ENCODE data around the gene MRPL4.

MRPL4 gene

DNA sequence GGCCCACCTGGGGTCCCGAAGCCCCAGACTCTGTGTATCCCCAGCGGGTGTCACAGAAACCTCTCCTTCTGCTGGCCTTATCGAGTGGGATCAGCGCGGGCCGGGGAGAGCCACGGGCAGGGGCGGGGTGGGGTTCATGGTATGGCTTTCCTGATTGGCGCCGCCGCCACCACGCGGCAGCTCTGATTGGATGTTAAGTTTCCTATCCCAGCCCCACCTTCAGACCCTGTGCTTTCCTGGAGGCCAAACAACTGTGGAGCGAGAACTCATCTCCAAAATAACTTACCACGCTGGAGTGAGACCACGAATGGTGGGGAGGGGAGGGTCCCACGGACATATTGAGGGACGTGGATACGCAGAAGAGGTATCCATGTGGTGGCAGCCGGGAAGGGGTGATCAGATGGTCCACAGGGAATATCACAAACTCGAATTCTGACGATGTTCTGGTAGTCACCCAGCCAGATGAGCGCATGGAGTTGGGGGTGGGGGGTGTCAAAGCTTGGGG, 36.7 kb downstream of the MRPL4 start:
- DNase-seq (ENCODE audit: low read depth in 2 of 2) = no peak

DNA sequence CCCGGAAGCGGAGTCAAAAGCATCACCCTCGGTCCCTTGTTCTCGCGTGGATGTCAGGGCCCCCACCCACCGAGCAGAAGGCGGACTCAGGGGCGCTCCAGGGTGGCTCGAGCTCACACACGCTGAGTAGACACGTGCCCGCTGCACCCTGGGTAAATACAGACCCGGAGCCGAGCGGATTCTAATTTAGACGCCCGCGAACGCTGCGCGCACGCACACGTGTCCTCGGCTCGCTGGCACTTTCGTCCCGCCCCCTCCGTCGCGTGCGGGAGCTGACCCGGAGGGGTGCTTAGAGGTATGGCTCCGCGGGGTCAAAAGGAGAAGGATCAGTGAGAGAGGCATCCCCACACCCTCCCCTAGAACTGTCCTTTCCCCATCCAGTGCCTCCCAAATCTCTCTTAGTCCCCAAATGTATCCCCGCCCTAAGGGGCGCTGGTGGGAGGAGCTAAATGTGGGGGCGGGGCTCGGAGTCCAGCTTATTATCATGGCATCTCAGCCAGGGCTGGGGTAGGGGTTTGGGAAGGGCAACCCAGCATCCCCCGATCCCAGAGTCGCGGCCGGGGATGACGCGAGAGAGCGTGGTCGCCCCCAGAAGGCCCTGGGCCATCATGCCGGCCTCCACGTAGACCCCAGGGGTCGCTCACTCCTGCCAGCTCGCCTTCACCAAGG, 37.3 kb downstream of the MRPL4 start:
- DNase-seq (ENCODE audit: low read depth in 2 of 2) = no peak

DNA sequence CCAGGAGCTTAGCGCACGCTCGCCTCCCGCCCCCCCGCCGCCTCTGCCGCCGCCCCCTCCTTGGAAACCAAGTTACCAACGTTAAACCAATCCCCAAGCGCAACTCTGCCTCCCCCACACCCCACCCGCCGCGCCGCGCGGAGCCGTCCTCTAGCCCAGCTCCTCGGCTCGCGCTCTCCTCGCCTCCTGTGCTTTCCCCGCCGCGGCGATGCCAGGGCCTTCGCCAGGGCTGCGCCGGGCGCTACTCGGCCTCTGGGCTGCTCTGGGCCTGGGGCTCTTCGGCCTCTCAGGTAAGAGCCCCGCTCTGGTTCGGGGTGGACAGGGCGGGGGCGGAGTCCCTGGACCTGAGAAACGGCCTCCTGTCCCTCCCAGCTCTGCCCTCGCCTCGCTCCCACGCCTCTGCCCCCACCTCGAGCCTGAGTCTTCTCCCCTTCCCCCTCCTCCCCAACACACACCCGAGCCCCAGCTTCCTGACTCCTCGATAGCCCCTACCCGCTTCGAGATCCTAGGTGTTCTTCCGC, 37.9 kb downstream of the MRPL4 start, which contains the start of gene ICAM5:
Gene ICAM5, plus strand, starts transcription at position 117 of the 521 bp plus-strand sequence. Its CDS starts 92 bp downstream, at position 209.
- no peak for DNase-seq (ENCODE audit: low read depth in 2 of 2)

DNA sequence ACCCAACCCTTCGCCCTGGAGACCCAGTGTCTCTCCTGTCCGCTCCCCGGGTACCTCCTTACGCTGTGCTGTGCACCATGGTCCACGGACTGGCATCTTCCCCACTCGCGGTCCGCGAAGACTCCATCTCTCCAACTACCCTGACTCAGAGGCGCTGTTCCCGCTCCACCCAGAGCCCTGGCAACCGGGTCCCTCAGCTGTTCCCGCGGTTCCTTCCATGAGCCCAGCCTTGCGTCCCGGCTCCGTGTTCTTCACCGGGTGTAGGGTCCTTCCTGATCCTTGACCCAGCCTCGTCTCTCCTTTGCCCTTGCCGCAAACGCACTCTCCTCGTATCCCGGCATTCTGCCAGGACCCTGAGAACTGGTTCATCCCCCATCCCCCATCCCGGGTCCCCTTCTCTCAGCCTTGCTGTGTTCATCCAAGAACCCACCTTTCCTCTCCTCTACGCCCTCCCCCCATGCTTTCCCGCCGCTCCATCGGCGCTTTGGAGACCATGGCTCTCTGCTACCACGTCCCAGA, 38.4 kb downstream of the MRPL4 start:
- no peak for DNase-seq (ENCODE audit: low read depth in 2 of 2)

- DNase-seq (ENCODE audit: low read depth in 2 of 2) = no peak
Measured at GRCh38 chr19:10290876-10291553, 39.0 kb downstream of the MRPL4 start.

DNA sequence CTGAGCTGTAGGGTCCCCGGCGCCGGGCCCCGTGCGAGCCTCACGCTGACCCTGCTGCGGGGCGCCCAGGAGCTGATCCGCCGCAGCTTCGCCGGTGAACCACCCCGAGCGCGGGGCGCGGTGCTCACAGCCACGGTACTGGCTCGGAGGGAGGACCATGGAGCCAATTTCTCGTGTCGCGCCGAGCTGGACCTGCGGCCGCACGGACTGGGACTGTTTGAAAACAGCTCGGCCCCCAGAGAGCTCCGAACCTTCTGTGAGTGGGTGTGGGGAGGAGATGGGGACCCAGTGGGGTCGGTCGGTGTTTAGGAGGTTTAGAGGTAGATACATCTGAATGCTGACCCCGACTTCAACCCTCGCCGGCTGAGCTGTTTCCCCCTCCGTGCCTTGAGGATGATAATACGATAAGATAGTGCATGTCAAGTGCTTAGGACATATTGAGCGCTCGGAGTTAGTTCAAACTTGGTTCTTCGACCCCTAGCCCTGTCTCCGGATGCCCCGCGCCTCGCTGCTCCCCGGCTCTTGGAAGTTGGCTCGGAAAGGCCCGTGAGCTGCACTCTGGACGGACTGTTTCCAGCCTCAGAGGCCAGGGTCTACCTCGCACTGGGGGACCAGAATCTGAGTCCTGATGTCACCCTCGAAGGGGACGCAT, 39.7 kb downstream of the MRPL4 start:
- no peak for DNase-seq (ENCODE audit: low read depth in 2 of 2)

DNA sequence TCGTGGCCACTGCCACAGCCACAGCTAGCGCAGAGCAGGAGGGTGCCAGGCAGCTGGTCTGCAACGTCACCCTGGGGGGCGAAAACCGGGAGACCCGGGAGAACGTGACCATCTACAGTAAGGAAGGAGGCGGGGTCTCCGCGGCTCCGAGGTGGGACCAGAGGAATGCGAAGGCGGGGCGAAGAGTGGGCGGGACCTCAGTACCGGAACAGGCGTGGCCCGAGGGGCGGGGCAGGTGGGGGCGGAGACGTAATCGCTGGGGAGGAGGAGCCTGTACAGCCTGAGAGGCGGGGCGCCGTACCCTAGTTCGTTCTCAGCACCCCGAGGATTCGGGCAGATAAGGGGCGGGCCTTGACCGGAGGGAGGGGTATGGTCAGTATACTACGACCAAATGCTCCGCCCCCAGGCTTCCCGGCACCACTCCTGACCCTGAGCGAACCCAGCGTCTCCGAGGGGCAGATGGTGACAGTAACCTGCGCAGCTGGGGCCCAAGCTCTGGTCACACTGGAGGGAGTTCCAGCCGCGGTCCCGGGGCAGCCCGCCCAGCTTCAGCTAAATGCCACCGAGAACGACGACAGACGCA, 40.3 kb downstream of the MRPL4 start:
- peak in 1 of 2 donors; percentile 52 for DNase-seq (ENCODE audit: low read depth in 2 of 2)

GRCh38 chr19:10292789-10293636, 41.0 kb downstream of the MRPL4 start:
- no peak for DNase-seq (ENCODE audit: low read depth in 2 of 2)

- no peak for DNase-seq (ENCODE audit: low read depth in 2 of 2)
Measured at GRCh38 chr19:10293637-10294367, 41.8 kb downstream of the MRPL4 start.

DNA sequence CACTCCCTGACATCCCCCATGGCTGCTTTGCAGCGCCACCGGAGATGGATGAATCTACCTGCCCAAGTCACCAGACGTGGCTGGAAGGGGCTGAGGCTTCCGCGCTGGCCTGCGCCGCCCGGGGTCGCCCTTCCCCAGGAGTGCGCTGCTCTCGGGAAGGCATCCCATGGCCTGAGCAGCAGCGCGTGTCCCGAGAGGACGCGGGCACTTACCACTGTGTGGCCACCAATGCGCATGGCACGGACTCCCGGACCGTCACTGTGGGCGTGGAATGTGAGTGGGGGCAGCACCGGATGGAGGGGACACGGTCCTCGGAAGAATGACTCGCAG, 42.3 kb downstream of the MRPL4 start:
- no peak for DNase-seq (ENCODE audit: low read depth in 2 of 2)

DNA sequence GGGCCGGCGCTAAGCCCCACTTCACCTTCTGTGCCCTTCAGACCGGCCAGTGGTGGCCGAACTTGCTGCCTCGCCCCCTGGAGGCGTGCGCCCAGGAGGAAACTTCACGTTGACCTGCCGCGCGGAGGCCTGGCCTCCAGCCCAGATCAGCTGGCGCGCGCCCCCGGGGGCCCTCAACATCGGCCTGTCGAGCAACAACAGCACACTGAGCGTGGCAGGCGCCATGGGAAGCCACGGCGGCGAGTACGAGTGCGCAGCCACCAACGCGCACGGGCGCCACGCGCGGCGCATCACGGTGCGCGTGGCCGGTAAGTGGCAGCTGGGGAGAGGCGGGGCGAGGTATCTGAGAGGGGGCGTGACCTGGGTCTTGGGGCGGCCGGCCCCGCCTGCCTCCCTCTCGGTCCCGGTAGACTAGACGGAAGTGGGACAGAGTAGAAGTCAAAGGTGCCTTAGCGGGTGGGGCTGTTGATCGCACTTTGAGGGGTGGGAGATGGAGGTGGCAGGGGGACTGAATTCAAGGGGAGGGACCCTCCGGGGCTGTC, 43.4 kb downstream of the MRPL4 start:
- DNase-seq (ENCODE audit: low read depth in 2 of 2) = peak in 1 of 2 donors; percentile 52

- no peak for DNase-seq (ENCODE audit: low read depth in 2 of 2)
Measured at GRCh38 chr19:10295847-10296591, 44.0 kb downstream of the MRPL4 start.

DNA sequence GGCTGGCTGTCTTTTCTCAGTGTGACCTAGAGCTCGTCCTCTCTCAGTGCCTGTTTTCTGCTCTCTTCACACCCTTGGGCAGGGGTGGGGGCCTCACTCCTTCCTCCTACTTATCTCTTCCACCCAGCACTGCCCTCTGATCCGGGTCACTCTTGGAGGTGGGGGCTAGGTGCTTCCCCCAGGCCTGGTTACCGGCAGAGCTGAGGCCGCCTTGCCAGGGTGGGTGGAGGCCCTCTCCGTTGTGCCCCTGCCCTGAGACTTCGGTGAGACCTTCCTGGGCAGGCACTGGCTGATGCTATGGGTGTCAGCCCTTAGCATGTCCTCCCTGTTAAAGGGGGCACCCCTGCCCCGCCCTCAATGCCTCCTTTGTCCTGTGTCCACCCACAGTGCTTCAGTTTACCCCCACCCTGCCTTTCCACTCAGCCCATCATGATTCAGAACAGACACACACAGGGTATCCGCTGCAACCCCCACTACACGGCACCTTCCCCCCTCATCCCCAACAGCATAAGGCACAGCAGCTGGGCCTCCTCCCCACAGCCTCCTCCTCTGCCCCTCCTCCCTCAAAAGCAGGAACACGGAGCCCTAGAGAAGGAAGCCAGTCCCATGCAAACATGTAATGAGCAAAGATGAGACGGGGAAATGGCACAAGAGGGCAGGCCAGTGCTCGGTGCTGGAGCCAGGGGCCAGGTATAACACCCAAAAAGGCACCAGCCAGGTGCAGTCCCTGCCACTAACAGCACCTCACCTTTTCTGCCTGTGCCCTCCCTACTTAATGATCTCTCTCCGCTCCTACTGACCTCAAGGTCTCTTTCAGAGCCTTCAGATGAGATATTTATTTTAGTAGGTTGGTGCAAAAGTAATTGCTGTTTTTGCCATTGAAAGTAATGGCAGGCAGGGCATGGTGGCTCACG, 47.8 kb downstream of the MRPL4 start:
- no peak for DNase-seq (ENCODE audit: low read depth in 2 of 2)

GRCh38 chr19:10305139-10305806, 53.3 kb downstream of the MRPL4 start:
- no peak for DNase-seq (ENCODE audit: low read depth in 2 of 2)

DNA sequence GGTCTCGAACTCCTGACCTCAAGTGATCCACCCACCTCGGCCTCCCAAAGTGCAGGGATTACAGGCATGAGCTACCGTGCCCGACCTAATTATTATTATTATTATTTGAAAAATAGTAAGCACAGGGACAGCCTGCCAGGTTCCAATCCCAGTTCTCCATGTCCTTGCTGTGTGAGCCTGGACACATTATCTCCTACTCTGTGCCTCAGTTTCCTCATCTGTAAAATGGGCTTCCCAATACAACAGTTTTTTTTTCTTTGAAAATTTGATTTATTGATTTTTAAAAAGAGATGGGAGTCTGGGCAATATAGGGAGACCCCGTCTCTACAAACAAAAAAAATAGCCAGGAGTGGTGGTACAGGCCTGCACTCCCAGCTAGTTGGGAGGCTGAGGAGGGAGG, 54.3 kb downstream of the MRPL4 start:
- DNase-seq (ENCODE audit: low read depth in 2 of 2) = no peak

DNA sequence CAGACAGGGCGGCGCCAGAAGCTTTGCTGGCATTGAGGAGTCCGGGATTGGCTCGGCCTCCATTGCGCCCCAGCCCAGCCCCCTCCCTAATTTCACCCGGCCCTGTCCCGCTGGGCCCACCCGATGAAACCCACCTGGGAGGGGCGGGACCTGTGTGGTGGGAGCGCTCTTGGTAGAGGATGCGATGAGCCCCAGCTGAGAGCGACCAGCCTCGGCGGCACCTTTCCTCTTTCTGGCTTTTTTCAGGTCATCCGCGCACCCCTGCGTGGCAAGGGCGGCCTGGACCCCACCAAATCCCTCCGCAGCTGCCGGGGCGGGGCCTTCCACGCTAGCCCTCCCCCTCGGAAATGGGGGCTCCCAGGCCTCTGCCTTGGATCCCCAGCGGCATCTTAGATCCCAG, 57.4 kb downstream of the MRPL4 start, which contains the start of gene ZGLP1:
Gene ZGLP1, minus strand, starts transcription at position 393 of the 400 bp plus-strand sequence.
- no peak for DNase-seq (ENCODE audit: low read depth in 2 of 2)
